Measurements from ENCODE around the gene ACKR2. TPM values are rescaled to one million over a fixed set of nuclear protein-coding genes. Genes with fewer than 3 reads are reported as not detected.

Gene ACKR2
- polyA plus RNA-seq, 3 donors, result 1.8 to 2.0 (median 1.9) TPM

- DNase-seq (ENCODE audit: low read depth in 3 of 3, low spot score in 2 of 3), result no peak
These were observed 105.7 kb downstream of the ACKR2 start for GRCh38 chr3:42914771-42915515.

Other genes starting within 250 kb of the ACKR2 start
- 10 to 100 TPM; 41.0 to 45.8 (median 44.6) TPM for gene SEC22C, start 227.5 kb upstream of the ACKR2 start, polyA plus RNA-seq (ENCODE audit: insufficient read length in 3 of 3)
- 10 to 100 TPM; 24.3 to 24.6 (median 24.5) TPM for gene SS18L2, start 218.6 kb upstream of the ACKR2 start, polyA plus RNA-seq (ENCODE audit: insufficient read length in 3 of 3)
- gene NKTR, start 208.8 kb upstream of the ACKR2 start, polyA plus RNA-seq (ENCODE audit: insufficient read length in 3 of 3), result 10 to 100 TPM; 57.4 to 67.2 (median 63.6) TPM
- 10 to 100 TPM; 14.5 to 15.6 (median 15.2) TPM for gene ZBTB47, start 155.7 kb upstream of the ACKR2 start, polyA plus RNA-seq (ENCODE audit: insufficient read length in 3 of 3)
- not detected for gene KLHL40, start 123.9 kb upstream of the ACKR2 start, polyA plus RNA-seq (ENCODE audit: insufficient read length in 3 of 3)
- gene HHATL, start 106.6 kb upstream of the ACKR2 start, polyA plus RNA-seq (ENCODE audit: insufficient read length in 3 of 3), result under 1 TPM; 0.28 to 0.82 (median 0.35) TPM
- 1 to 10 TPM; 2.4 to 4.0 (median 2.4) TPM for gene CCDC13, start 36.2 kb upstream of the ACKR2 start, polyA plus RNA-seq (ENCODE audit: insufficient read length in 3 of 3)
- 100 to 1,000 TPM; 168 to 202 (median 185) TPM for gene HIGD1A, start 5.0 kb upstream of the ACKR2 start, polyA plus RNA-seq (ENCODE audit: insufficient read length in 3 of 3)
- gene CYP8B1, start 66.4 kb downstream of the ACKR2 start, polyA plus RNA-seq (ENCODE audit: insufficient read length in 3 of 3), result under 1 TPM; 0.67 to 0.87 (median 0.83) TPM
- gene ZNF662, start 96.7 kb downstream of the ACKR2 start, polyA plus RNA-seq (ENCODE audit: insufficient read length in 3 of 3), result 10 to 100 TPM; 18.9 to 23.4 (median 23.2) TPM
- 1 to 10 TPM; 3.1 to 4.0 (median 3.6) TPM for gene GASK1A, start 169.9 kb downstream of the ACKR2 start, polyA plus RNA-seq (ENCODE audit: insufficient read length in 3 of 3)